C4-2B (cell line): Measurements from ENCODE around the gene FAM20B.

Experiments used
- H3K27ac ChIP-seq: fragments of 450-650 bp; 2 replicates; pipeline ENCODE4 v1.5.1; 2017
- CTCF ChIP-seq: fragments of 450-650 bp; conservative IDR thresholded peaks from 2 replicates; pipeline ENCODE4 v1.5.1; 2017; ENCODE audit warnings: mild to moderate bottlenecking
- ZFX ChIP-seq: fragments of 450-650 bp; IDR thresholded peaks from 2 replicates; pipeline ENCODE4 v1.6.1; 2017

Gene FAM20B

GRCh38 chr1:179015396-179015795 lies 10.3 kb upstream of the FAM20B start:
- TF ChIP-seq CTCF = no peak
- TF ChIP-seq ZFX = no peak
- H3K27ac ChIP-seq = no peak overlapping the region

GRCh38 chr1:179016706-179017382 lies 8.8 kb upstream of the FAM20B start:
- no peak overlapping the region for H3K27ac ChIP-seq
- no peak for TF ChIP-seq CTCF
- TF ChIP-seq ZFX = no peak

GRCh38 chr1:179017383-179018326 lies 8.0 kb upstream of the FAM20B start:
- TF ChIP-seq ZFX (no peak), CTCF (no peak)
- no peak overlapping the region for H3K27ac ChIP-seq

GRCh38 chr1:179021873-179022272 lies 3.8 kb upstream of the FAM20B start:
- TF ChIP-seq ZFX (no peak), CTCF (no peak)
- H3K27ac ChIP-seq = peak overlapping the region; percentile 36

GRCh38 chr1:179023946-179024650 lies 1.6 kb upstream of the FAM20B start:
- no peak overlapping the region for H3K27ac ChIP-seq
- TF ChIP-seq ZFX (no peak), CTCF (no peak)

- peak overlapping the region; percentile 98 for H3K27ac ChIP-seq
- TF ChIP-seq ZFX (peak; percentile 94), CTCF (no peak)
These were observed 500 bp downstream of the FAM20B start for GRCh38 chr1:179025975-179026812.
